Measurements from ENCODE around the gene TMEM63A. TPM values are rescaled to one million over a fixed set of nuclear protein-coding genes. Genes with fewer than 3 reads are reported as not detected.
"Not testable (repeated sequence)": the region's sequence is repeated elsewhere in the genome, so short reads cannot be mapped to it uniquely, and the experiment has no call there.

The TMEM63A gene
- total and polyA plus RNA-seq, 10 donors: 15.0 to 143 (median 109) TPM

- H3K27me3 ChIP-seq (replicated peaks in 1 of 7): peaks cover 0 to 15% (median 0%) of the 10 kb centered on the region in 7 donors
- peak within 1 kb of the TSS in 7 of 8 donors; percentile 58 to 90 (median 83) for H3K27ac ChIP-seq
- H3K4me3 ChIP-seq: peak within 1 kb of the TSS; percentile 46 to 85 (median 58)
- WGBS, 5 donors: 0 to 1% (median 1%) methylated on average over 26 to 80 of the region's 80 CpGs
- peaks cover 21 to 65% (median 48%) of the 10 kb centered on the region in 6 donors for H3K4me1 ChIP-seq
- intact Hi-C loops (cut with DNase I; ENCODE audit: low total_unique reads): no loop called here
- no peaks in the 10 kb centered on the region for H3K36me3 ChIP-seq
- peak; percentile 93 for DNase-seq
- peak in 5 of 11 experiments; percentile 22 to 42 (median 31) for TF ChIP-seq CTCF (IDR thresholded peaks at IDR 0.05 in 8 of 11, conservative IDR thresholded peaks at IDR 0.05 in 3 of 11)
- peak; percentile 72 to 90 (median 85) for TF ChIP-seq POLR2AphosphoS5 (IDR thresholded peaks at IDR 0.05)
- peak in 1 of 3 donors; percentile 81 for TF ChIP-seq POLR2A (IDR thresholded peaks at IDR 0.05)
- no peaks in the 10 kb centered on the region for H3K9me3 ChIP-seq
These were observed 72.2 kb downstream of the TMEM63A start, which contains the start of gene EPHX1 for GRCh38 chr1:225809842-225810578. TSS of gene EPHX1 (plus strand) at chr1:225810124. CDS start at chr1:225828730, 18,606 bp downstream.

- H3K36me3 ChIP-seq: no peaks in the 10 kb centered on the region
- H3K9me3 ChIP-seq: no peaks in the 10 kb centered on the region
- intact Hi-C loops (cut with DNase I; ENCODE audit: low total_unique reads): no loop called here
- peaks cover 5 to 46% (median 30%) of the 10 kb centered on the region in 6 donors for H3K4me1 ChIP-seq
- no peak for DNase-seq
- TF ChIP-seq CTCF (IDR thresholded peaks at IDR 0.05 in 8 of 11, conservative IDR thresholded peaks at IDR 0.05 in 3 of 11) (no peak), POLR2AphosphoS5 (IDR thresholded peaks at IDR 0.05) (no peak), POLR2A (IDR thresholded peaks at IDR 0.05) (no peak)
- peaks cover 0 to 15% (median 0%) of the 10 kb centered on the region in 7 donors for H3K27me3 ChIP-seq (replicated peaks in 1 of 7)
- WGBS, 5 donors: 77 to 90% (median 85%) methylated on average over 5 of the region's 5 CpGs
- H3K27ac ChIP-seq: no peak overlapping the region
- no peak overlapping the region for H3K4me3 ChIP-seq
These were observed 74.0 kb downstream of the TMEM63A start for GRCh38 chr1:225808136-225808535.

GRCh38 chr1:225806736-225807135 lies 75.4 kb downstream of the TMEM63A start:
- 86 to 97% (median 94%) methylated on average over 3 of the region's 3 CpGs for WGBS, 5 donors
- H3K4me1 ChIP-seq: peaks cover 0 to 32% (median 17%) of the 10 kb centered on the region in 6 donors
- H3K36me3 ChIP-seq; intact Hi-C loops (cut with DNase I; ENCODE audit: low total_unique reads); H3K9me3 ChIP-seq; H3K4me3 ChIP-seq; DNase-seq; H3K27ac ChIP-seq: not testable (repeated sequence)
- peaks cover 0 to 15% (median 0%) of the 10 kb centered on the region in 7 donors for H3K27me3 ChIP-seq (replicated peaks in 1 of 7)

GRCh38 chr1:225806249-225806648 lies 75.9 kb downstream of the TMEM63A start:
- intact Hi-C loops (cut with DNase I; ENCODE audit: low total_unique reads): no loop called here
- Histone ChIP-seq H3K27ac (no peak overlapping the region), H3K4me1 (peaks cover 0 to 27% (median 14%) of the 10 kb centered on the region in 6 donors), H3K4me3 (no peak overlapping the region), H3K36me3 (no peaks in the 10 kb centered on the region), H3K9me3 (no peaks in the 10 kb centered on the region), H3K27me3 (replicated peaks in 1 of 7) (peaks cover 0 to 15% (median 0%) of the 10 kb centered on the region in 7 donors)
- TF ChIP-seq POLR2AphosphoS5 (IDR thresholded peaks at IDR 0.05): no peak
- no peak for TF ChIP-seq CTCF (IDR thresholded peaks at IDR 0.05 in 8 of 11, conservative IDR thresholded peaks at IDR 0.05 in 3 of 11)
- TF ChIP-seq POLR2A (IDR thresholded peaks at IDR 0.05): no peak
- no peak for DNase-seq
- WGBS, 5 donors: 94 to 100% (median 98%) methylated on average over 1 of the region's 1 CpG

GRCh38 chr1:225801146-225801545 lies 81.0 kb downstream of the TMEM63A start:
- WGBS, 5 donors: 96 to 98% (median 98%) methylated on average over 7 of the region's 7 CpGs
- H3K36me3 ChIP-seq; DNase-seq; H3K4me3 ChIP-seq; H3K9me3 ChIP-seq; H3K4me1 ChIP-seq; intact Hi-C loops (cut with DNase I; ENCODE audit: low total_unique reads); H3K27ac ChIP-seq; H3K27me3 ChIP-seq (replicated peaks in 1 of 7): not testable (repeated sequence)

GRCh38 chr1:225796097-225796496 lies 86.1 kb downstream of the TMEM63A start:
- H3K27ac ChIP-seq; H3K4me1 ChIP-seq; H3K9me3 ChIP-seq; DNase-seq; intact Hi-C loops (cut with DNase I; ENCODE audit: low total_unique reads); H3K27me3 ChIP-seq (replicated peaks in 1 of 7); H3K4me3 ChIP-seq: not testable (repeated sequence)
- H3K36me3 ChIP-seq: peaks cover 0 to 50% (median 15%) of the 10 kb centered on the region in 6 donors
- 95 to 98% (median 97%) methylated on average over 18 of the region's 18 CpGs for WGBS, 5 donors

Measured in spleen (tissue), 11 donors.